HFFc6 (cell line): ENCODE results near the gene TMEM221. TPM values are rescaled to one million over a fixed set of nuclear protein-coding genes. Genes with fewer than 3 reads are reported as not detected.
A peak's percentile ranks its signal among the peaks of the same experiment; 100 is the strongest.

ENCODE experiments used
- DNase-seq: peaks from one replicate; pipeline ENCODE4 v3.0.0-alpha.2; 2018
- H3K27ac Mint-ChIP-seq: 2 replicates; pipeline ENCODE4 v1.8.0; 2020; ENCODE audit warnings: mild to moderate bottlenecking, mixed read lengths
- H3K27me3 Mint-ChIP-seq: 2 replicates; pipeline ENCODE4 v1.8.0; 2021; ENCODE audit warnings: mild to moderate bottlenecking, moderate library complexity, mixed read lengths; ENCODE audit not compliant: insufficient read depth
- H3K36me3 Mint-ChIP-seq: 2 replicates; pipeline ENCODE4 v1.8.0; 2021; ENCODE audit warnings: low read depth, mixed read lengths
- H3K4me1 Mint-ChIP-seq: 2 replicates; pipeline ENCODE4 v1.8.0; 2020; ENCODE audit warnings: low read depth, mixed read lengths
- H3K4me3 Mint-ChIP-seq: 2 replicates; pipeline ENCODE4 v1.8.0; 2020; ENCODE audit warnings: mild to moderate bottlenecking, moderate library complexity, mixed read lengths
- H3K9me3 Mint-ChIP-seq: 2 replicates; pipeline ENCODE4 v1.8.0; 2020; ENCODE audit warnings: mild to moderate bottlenecking, mixed read lengths
- total RNA-seq, 6 experiments: library from RNA; stranded (reverse); fragmentation: NEBNext Ultra II Directional; extraction: Animal tissue kit (Norgen Biotek cat#: 25700); gene quantifications; 2 replicates in 1 of 6; 3 replicates in 5 of 6; pipeline ENCODE4 v1.2.3, GENCODE V29; 2021
- TF ChIP-seq, protein P1 (sequence below): fragments of 200-600 bp; sonication (generic); IDR thresholded peaks from 2 replicates; pipeline ENCODE4 v1.5.0; 2021; ENCODE audit warnings: antibody characterized with exemption, mild to moderate bottlenecking

TMEM221 gene
- total RNA-seq, 6 experiments from 2014 or later: not detected

DNA sequence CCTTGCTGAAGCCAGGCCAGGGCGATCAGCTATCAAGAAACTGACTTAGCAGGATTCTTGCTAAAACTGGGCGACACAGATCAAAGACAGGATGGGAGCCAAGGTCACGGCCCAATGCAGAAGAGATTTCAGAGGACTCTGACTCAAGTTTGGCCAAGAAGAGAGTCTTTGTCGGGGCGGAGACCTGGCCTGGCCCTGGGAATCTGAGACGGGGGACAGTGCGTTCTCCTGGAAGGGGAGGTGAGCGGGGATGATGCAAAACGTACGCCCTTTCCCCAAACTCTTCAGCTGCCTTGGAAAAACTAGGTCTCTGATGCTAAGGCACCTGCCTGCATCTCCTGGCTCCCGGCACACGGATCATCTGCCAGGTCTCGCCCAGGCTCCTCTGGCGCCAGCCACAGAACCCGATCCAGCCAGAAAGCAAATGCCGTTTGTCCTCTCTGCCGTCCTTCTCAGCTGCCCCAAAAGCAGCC lies 18.8 kb downstream of the TMEM221 start:
- H3K27ac Mint-ChIP-seq: no peak overlapping the region

DNA sequence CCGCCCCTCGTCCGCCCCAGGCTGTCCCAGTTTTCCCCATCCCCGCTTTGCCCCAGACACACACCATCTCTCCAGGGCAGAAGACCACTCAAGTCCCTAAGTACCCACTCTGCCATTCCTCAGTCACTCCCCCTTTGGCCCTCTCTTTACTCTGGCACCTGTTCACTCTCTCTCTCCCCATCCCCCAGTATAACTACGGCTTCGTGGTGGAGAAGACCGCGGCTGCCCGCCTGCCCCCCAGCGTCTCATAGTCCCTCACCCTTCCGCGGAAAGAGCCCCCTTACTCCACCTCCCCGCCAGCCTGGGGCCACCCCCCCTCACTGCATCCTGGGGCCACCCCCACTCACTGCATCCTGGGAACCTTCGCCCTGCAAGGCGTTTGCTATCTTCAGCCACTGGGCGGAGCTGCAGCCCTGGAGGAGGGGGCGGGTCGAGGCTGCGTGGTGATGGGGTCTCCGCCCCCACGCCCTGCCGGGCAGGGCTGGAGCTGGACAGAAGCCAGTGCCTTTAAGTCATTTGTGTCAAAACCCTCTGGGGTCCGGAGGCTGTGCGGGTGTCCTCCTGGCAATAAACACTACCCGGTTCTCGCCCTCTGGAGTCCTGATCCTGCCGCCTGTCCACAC lies 23.6 kb downstream of the TMEM221 start:
- DNase-seq: no peak
- no peak overlapping the region for H3K4me3 Mint-ChIP-seq
- H3K27ac Mint-ChIP-seq: no peak overlapping the region

More for the DNA sequence above, 18.8 kb downstream of the TMEM221 start:
- Mint-ChIP-seq H3K4me3 (no peak overlapping the region), H3K27me3 (peaks cover 3% of the 10 kb centered on the region), H3K4me1 (no peaks in the 10 kb centered on the region), H3K36me3 (no peaks in the 10 kb centered on the region), H3K9me3 (no peaks in the 10 kb centered on the region)
- DNase-seq: no peak
- TF ChIP-seq, protein P1, sequence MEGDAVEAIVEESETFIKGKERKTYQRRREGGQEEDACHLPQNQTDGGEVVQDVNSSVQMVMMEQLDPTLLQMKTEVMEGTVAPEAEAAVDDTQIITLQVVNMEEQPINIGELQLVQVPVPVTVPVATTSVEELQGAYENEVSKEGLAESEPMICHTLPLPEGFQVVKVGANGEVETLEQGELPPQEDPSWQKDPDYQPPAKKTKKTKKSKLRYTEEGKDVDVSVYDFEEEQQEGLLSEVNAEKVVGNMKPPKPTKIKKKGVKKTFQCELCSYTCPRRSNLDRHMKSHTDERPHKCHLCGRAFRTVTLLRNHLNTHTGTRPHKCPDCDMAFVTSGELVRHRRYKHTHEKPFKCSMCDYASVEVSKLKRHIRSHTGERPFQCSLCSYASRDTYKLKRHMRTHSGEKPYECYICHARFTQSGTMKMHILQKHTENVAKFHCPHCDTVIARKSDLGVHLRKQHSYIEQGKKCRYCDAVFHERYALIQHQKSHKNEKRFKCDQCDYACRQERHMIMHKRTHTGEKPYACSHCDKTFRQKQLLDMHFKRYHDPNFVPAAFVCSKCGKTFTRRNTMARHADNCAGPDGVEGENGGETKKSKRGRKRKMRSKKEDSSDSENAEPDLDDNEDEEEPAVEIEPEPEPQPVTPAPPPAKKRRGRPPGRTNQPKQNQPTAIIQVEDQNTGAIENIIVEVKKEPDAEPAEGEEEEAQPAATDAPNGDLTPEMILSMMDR: no peak

GRCh38 chr19:17423429-17424208 lies 24.8 kb downstream of the TMEM221 start:
- no peak overlapping the region for H3K27ac Mint-ChIP-seq
- DNase-seq: no peak
- peaks cover 16% of the 10 kb centered on the region for H3K4me1 Mint-ChIP-seq
- no peaks in the 10 kb centered on the region for H3K9me3 Mint-ChIP-seq
- no peaks in the 10 kb centered on the region for H3K36me3 Mint-ChIP-seq
- H3K27me3 Mint-ChIP-seq: no peaks in the 10 kb centered on the region; the same call in 1 of the 2 replicates
- no peak overlapping the region for H3K4me3 Mint-ChIP-seq
- TF ChIP-seq, protein P1: no peak

More for the DNA sequence above, 23.6 kb downstream of the TMEM221 start:
- Mint-ChIP-seq H3K9me3 (no peaks in the 10 kb centered on the region), H3K36me3 (no peaks in the 10 kb centered on the region), H3K4me1 (peaks cover 6% of the 10 kb centered on the region), H3K27me3 (peaks cover 3% of the 10 kb centered on the region)
- TF ChIP-seq, protein P1: peak; percentile 58

DNA sequence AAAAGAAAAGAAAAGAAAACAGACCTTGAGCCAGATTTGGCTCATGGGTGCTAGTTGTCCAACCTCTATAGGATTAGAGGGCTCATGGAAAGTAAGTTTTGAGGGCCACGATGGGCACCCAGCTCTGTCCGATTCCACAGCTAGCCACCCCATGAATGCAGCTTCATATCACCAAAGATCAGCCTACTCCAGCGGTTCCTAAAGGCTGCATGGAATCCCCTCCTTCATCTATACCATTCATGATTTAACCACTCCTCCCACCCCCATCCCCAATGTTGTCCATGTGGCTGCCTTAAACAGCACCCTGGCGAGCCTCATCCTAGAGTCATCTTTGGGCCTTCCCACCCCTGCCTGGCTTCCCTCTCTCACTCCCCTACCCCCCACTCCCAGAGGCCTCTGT lies 26.5 kb downstream of the TMEM221 start:
- no peak overlapping the region for H3K27ac Mint-ChIP-seq
- peaks cover 17% of the 10 kb centered on the region for H3K4me1 Mint-ChIP-seq
- H3K4me3 Mint-ChIP-seq: no peak overlapping the region
- no peak for DNase-seq
- H3K27me3 Mint-ChIP-seq: no peaks in the 10 kb centered on the region; the same call in 1 of the 2 replicates
- no peaks in the 10 kb centered on the region for H3K36me3 Mint-ChIP-seq
- TF ChIP-seq, protein P1: no peak
- no peaks in the 10 kb centered on the region for H3K9me3 Mint-ChIP-seq

DNA sequence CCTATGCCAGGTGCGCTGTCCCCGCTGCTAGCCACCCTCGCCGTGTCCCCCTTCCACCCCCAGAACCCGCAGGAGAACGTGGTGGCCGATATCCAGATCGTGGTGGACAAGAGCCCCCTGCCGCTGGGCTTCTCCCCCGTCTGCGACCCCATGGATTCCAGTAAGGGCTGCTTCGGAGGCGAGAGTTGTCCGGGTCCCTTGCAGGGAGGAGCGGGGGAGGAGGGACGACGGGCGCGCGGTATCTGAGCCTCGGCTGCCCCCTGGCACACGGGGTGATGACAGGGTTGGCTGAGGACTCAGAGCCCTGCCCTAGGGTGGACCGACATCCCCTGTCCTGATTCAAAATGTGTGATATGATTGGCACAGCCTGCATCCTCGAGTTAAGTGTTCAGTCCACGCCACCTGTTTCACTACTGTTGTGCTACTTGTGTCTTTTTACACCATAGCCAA lies 28.0 kb downstream of the TMEM221 start:
- Mint-ChIP-seq H3K36me3 (no peaks in the 10 kb centered on the region), H3K27me3 (no peaks in the 10 kb centered on the region; the same call in none of the 2 replicates), H3K27ac (peak overlapping the region; percentile 42; the same call in 1 of the 2 replicates), H3K4me1 (peaks cover 21% of the 10 kb centered on the region), H3K9me3 (no peaks in the 10 kb centered on the region), H3K4me3 (peak overlapping the region; percentile 94)
- DNase-seq: no peak
- TF ChIP-seq, protein P1: peak; percentile 18; the same call in 1 of the 2 replicates
